ENCODE results near the gene USH1G. TPM values are rescaled to one million over a fixed set of nuclear protein-coding genes. Genes with fewer than 3 reads are reported as not detected.

The USH1G gene
- total RNA-seq, 1 experiment from 2014 or later = 2.7 TPM

GRCh38 chr17:74903034-74903433 lies 20.0 kb downstream of the USH1G start:
- H2BK5ac ChIP-seq (ENCODE audit: insufficient read length, low read length) = no peak overlapping the region

More at GRCh38 chr17:74903034-74903433, 20.0 kb downstream of the USH1G start:
- no peak overlapping the region for H3K27ac Mint-ChIP-seq
- no peak overlapping the region for H2BK120ac ChIP-seq (ENCODE audit: low read depth, low read length, poor library complexity, severe bottlenecking)
- H2BK15ac ChIP-seq (ENCODE audit: low read depth, low read length) = no peak overlapping the region
- H3K23ac ChIP-seq (ENCODE audit: insufficient read length, low read depth, low read length) = no peak overlapping the region
- H4K8ac ChIP-seq (replicated peaks; ENCODE audit: insufficient read length, low read depth, low read length) = no peak overlapping the region
- no peaks in the 10 kb centered on the region for H3K79me2 ChIP-seq (ENCODE audit: insufficient read depth, low read length)
- H2BK12ac ChIP-seq (ENCODE audit: insufficient read length, low read depth, low read length) = no peak overlapping the region
- H3K27me3 Mint-ChIP-seq (ENCODE audit: low read depth) = peaks cover 47% of the 10 kb centered on the region
- no peaks in the 10 kb centered on the region for H3K23me2 ChIP-seq (ENCODE audit: insufficient read length, low read depth, low read length, poor library complexity, severe bottlenecking)
- no peaks in the 10 kb centered on the region for H4K20me1 ChIP-seq (ENCODE audit: control insufficient read depth, insufficient read depth, insufficient read length)
- H4K91ac ChIP-seq (ENCODE audit: insufficient read length, low read depth, low read length) = no peak overlapping the region
- peaks cover 3% of the 10 kb centered on the region for H3K4me1 ChIP-seq (ENCODE audit: insufficient read depth, low read length)
- no peak overlapping the region for H3K4ac ChIP-seq (ENCODE audit: low read depth, low read length)
- WGBS (ENCODE audit: extremely low coverage, insufficient read length, low lambda C conversion rate) = no CpG with 5 or more reads among the region's 9 CpGs
- no peak overlapping the region for H3K56ac ChIP-seq (ENCODE audit: insufficient read length, low read depth, low read length)
- H3K36me3 Mint-ChIP-seq (ENCODE audit: insufficient read depth in 1 of 3, low read depth in 3 of 3) = peaks cover 0 to 2% (median 0%) of the 10 kb centered on the region in 3 experiments; a peak in 3 of 7 replicates
- H3K9me3 ChIP-seq (ENCODE audit: control insufficient read depth, low read depth, low read length) = no peaks in the 10 kb centered on the region
- no peak overlapping the region for H3K4me3 Mint-ChIP-seq
- no peaks in the 10 kb centered on the region for H3K79me1 ChIP-seq (ENCODE audit: insufficient read depth, low read depth, low read length, poor library complexity, severe bottlenecking)
- no peak for TF ChIP-seq CTCF (conservative IDR thresholded peaks at IDR 0.05)
- no peak overlapping the region for H3K18ac ChIP-seq (ENCODE audit: insufficient read length, low read depth, low read length)
- no peak for DNase-seq
- H3K4me1 Mint-ChIP-seq = peaks cover 11 to 22% of the 10 kb centered on the region in 2 experiments
- peaks cover 0 to 3% of the 10 kb centered on the region in 2 experiments; a peak in 1 of 5 replicates for H3K9me3 Mint-ChIP-seq
- H3T11ph ChIP-seq (ENCODE audit: low read length) = no peak overlapping the region
- H3K14ac ChIP-seq (ENCODE audit: insufficient read depth, low read length) = no peak overlapping the region
- no peak overlapping the region for H2AFZ ChIP-seq (ENCODE audit: low read length)
- H3K27ac ChIP-seq (ENCODE audit: insufficient read length, low read depth, low read length) = no peak overlapping the region
- no peak overlapping the region for H3K9ac ChIP-seq (ENCODE audit: extremely low read depth, insufficient read length, low read length)
- H3K4me2 ChIP-seq (ENCODE audit: insufficient read depth, insufficient read length, low read length) = no peak overlapping the region
- no peak overlapping the region for H2BK20ac ChIP-seq (ENCODE audit: low read depth, low read length, poor library complexity, severe bottlenecking)
- H2AK5ac ChIP-seq (ENCODE audit: insufficient read length, low read length) = no peak overlapping the region
- H3K27me3 ChIP-seq (ENCODE audit: insufficient read depth, low read length) = no peaks in the 10 kb centered on the region
- H4K5ac ChIP-seq (ENCODE audit: insufficient read length, low read depth, low read length) = no peak overlapping the region

Measured in H9 (cell line).